ENCODE results near the gene NF2.

GRCh38 chr22:29732883-29733282 lies 129.4 kb downstream of the NF2 start:
- TF ChIP-seq CTCF (IDR thresholded peaks at IDR 0.05; ENCODE audit: control extremely low read depth in 1 of 3, insufficient read depth in 1 of 3, low read depth in 1 of 3, low read length in 3 of 3): no peak
- no peak for TF ChIP-seq SIN3A (conservative IDR thresholded peaks at IDR 0.05 in 1 of 2, IDR thresholded peaks at IDR 0.05 in 1 of 2; ENCODE audit: low read depth in 1 of 2, low read length in 2 of 2)
- no peak for TF ChIP-seq POLR2AphosphoS5 (IDR thresholded peaks at IDR 0.05; ENCODE audit: low read depth, low read length)
- no peak for TF ChIP-seq MAX (IDR thresholded peaks at IDR 0.05)
- TF ChIP-seq PHF8 (conservative IDR thresholded peaks at IDR 0.05; ENCODE audit: low read depth, low read length): no peak
- no peak for TF ChIP-seq TBP (IDR thresholded peaks at IDR 0.05; ENCODE audit: low read depth, low read length)
- no peak for TF ChIP-seq CBX8 (IDR thresholded peaks at IDR 0.05; ENCODE audit: borderline replicate concordance, low read depth, low read length)
- no peak for TF ChIP-seq CBX5 (IDR thresholded peaks at IDR 0.05; ENCODE audit: low read depth, low read length)
- TF ChIP-seq EP300 (IDR thresholded peaks at IDR 0.05; ENCODE audit: borderline replicate concordance in 1 of 2, low read depth in 2 of 2, low read length in 2 of 2): no peak
- no peak for TF ChIP-seq RAD21 (IDR thresholded peaks at IDR 0.05 in 1 of 2, conservative IDR thresholded peaks at IDR 0.05 in 1 of 2; ENCODE audit: low read depth in 2 of 2, low read length in 2 of 2)
- no peak for TF ChIP-seq EZH2 (IDR thresholded peaks at IDR 0.05; ENCODE audit: low read depth, low read length, severe bottlenecking)
- TF ChIP-seq ATF2 (IDR thresholded peaks at IDR 0.05; ENCODE audit: low read length): no peak
- TF ChIP-seq SP1 (IDR thresholded peaks at IDR 0.05; ENCODE audit: low read depth, low read length): no peak
- no peak for TF ChIP-seq JUN (IDR thresholded peaks at IDR 0.05; ENCODE audit: low read depth, low read length)
